PC-3 (cell line): Measurements from ENCODE around the gene BACE2. TPM values are rescaled to one million over a fixed set of nuclear protein-coding genes. Genes with fewer than 3 reads are reported as not detected.

Experiments used
- ATAC-seq: fragments of 200-7000 bp; cut with Tn5 transposase; 2 replicates; pipeline ENCODE4 v1.9.1; 2020; ENCODE audit warnings: mild to moderate bottlenecking, moderate library complexity
- BruUV-seq: library from RNA; stranded (reverse); fragments of 400-500 nt; replicated peaks from 2 replicates; lab custom pipeline; 2021; lab: Mats Ljungman, UMichigan
- CTCF ChIA-PET: fragments of 300-600 bp; sonication (Branson Sonifier 250); formaldehyde crosslinking; loops from one replicate; lab custom pipeline; 2022; ENCODE audit warnings: antibody characterized with exemption; lab: Charles Lee
- POLR2A ChIA-PET: fragments of 300-600 bp; sonication (Branson Sonifier 250); formaldehyde crosslinking; loops from one replicate; lab custom pipeline; 2022; ENCODE audit warnings: antibody characterized with exemption; ENCODE audit not compliant: unreplicated experiment; lab: Charles Lee
- DNase-seq: peaks from one replicate; pipeline ENCODE4 v3.0.0-alpha.2; 2015
- H2AFZ ChIP-seq: fragments of 300-600 bp; sonication (generic); 2 replicates; pipeline ENCODE4 v1.6.0; 2016; ENCODE audit warnings: antibody characterized with exemption, low read length
- H3F3A ChIP-seq: fragments of 300-600 bp; sonication (generic); one replicate; pipeline ENCODE4 v1.6.0; 2017; ENCODE audit warnings: antibody characterized with exemption, low read length, control low read depth, mild to moderate bottlenecking; ENCODE audit not compliant: unreplicated experiment
- H3K27ac ChIP-seq: fragments of 300-600 bp; sonication (generic); 2 replicates; pipeline ENCODE4 v1.5.1; 2016; ENCODE audit warnings: mild to moderate bottlenecking, low read length
- H3K27me3 ChIP-seq: fragments of 300-600 bp; sonication (generic); 2 replicates; pipeline ENCODE4 v1.6.1; 2016; ENCODE audit warnings: low read length, mixed read lengths
- H3K36me3 ChIP-seq: fragments of 300-600 bp; sonication (generic); 2 replicates; pipeline ENCODE4 v1.6.1; 2016; ENCODE audit warnings: low read depth, mixed run types, low read length, mixed read lengths
- H3K4me1 ChIP-seq: fragments of 300-600 bp; sonication (generic); 2 replicates; pipeline ENCODE4 v1.5.1; 2016; ENCODE audit warnings: low read length; ENCODE audit not compliant: insufficient read depth
- H3K4me2 ChIP-seq: fragments of 300-600 bp; sonication (generic); 2 replicates; pipeline ENCODE4 v1.6.0; 2016; ENCODE audit warnings: low read length
- H3K4me3 ChIP-seq: fragments of 300-600 bp; sonication (generic); 2 replicates; pipeline ENCODE4 v1.5.1; 2016; ENCODE audit warnings: mild to moderate bottlenecking, low read length, mixed read lengths
- H3K79me2 ChIP-seq: fragments of 300-600 bp; sonication (generic); 2 replicates; pipeline ENCODE4 v1.6.1; 2017; ENCODE audit warnings: low read length, mixed read lengths
- H3K9ac ChIP-seq: fragments of 300-600 bp; sonication (generic); 2 replicates; pipeline ENCODE4 v1.6.0; 2016; ENCODE audit warnings: mild to moderate bottlenecking, low read length
- H3K9me2 ChIP-seq: fragments of 300-600 bp; sonication (generic); replicated peaks from 2 replicates; pipeline ENCODE4 v1.6.1; 2016; ENCODE audit warnings: mixed run types, low read length, mixed read lengths
- H3K9me3 ChIP-seq: fragments of 300-600 bp; sonication (generic); 2 replicates; pipeline ENCODE4 v1.6.1; 2016; ENCODE audit warnings: low read length, mixed read lengths
- H4K20me1 ChIP-seq: fragments of 300-600 bp; sonication (generic); 2 replicates; pipeline ENCODE4 v1.6.1; 2016; ENCODE audit warnings: low read length, mixed read lengths
- CTCF ChIP-seq: fragments of 300-600 bp; sonication (generic); conservative IDR thresholded peaks from 2 replicates; pipeline ENCODE4 v1.5.1; 2017; ENCODE audit warnings: antibody characterized with exemption, low read depth, mild to moderate bottlenecking, low read length
- EZH2 ChIP-seq: fragments of 300-600 bp; sonication (generic); IDR thresholded peaks from one replicate; pipeline ENCODE4 v1.6.1; 2017; ENCODE audit warnings: antibody characterized with exemption, mild to moderate bottlenecking, low read length; ENCODE audit not compliant: unreplicated experiment
- EZH2phosphoT487 ChIP-seq: fragments of 300-600 bp; sonication (generic); IDR thresholded peaks from 2 replicates; pipeline ENCODE4 v1.6.1; 2018; ENCODE audit warnings: mild to moderate bottlenecking, antibody characterized with exemption, low read length, borderline replicate concordance
- intact Hi-C: fragments of 100-400 bp; cut with micrococcal nuclease; formaldehyde crosslinking; loops from 2 replicates; pipeline ENCODE4 v1.9.0; 2023
- total RNA-seq: library from RNA; depleted of rRNA; stranded (reverse); fragments of >200 nt; gene quantifications from 2 replicates; pipeline ENCODE4 v1.2.3, GENCODE V29; 2014

BACE2 gene
- total RNA-seq, 1 experiment from 2014 or later = 89.2 TPM

DNA sequence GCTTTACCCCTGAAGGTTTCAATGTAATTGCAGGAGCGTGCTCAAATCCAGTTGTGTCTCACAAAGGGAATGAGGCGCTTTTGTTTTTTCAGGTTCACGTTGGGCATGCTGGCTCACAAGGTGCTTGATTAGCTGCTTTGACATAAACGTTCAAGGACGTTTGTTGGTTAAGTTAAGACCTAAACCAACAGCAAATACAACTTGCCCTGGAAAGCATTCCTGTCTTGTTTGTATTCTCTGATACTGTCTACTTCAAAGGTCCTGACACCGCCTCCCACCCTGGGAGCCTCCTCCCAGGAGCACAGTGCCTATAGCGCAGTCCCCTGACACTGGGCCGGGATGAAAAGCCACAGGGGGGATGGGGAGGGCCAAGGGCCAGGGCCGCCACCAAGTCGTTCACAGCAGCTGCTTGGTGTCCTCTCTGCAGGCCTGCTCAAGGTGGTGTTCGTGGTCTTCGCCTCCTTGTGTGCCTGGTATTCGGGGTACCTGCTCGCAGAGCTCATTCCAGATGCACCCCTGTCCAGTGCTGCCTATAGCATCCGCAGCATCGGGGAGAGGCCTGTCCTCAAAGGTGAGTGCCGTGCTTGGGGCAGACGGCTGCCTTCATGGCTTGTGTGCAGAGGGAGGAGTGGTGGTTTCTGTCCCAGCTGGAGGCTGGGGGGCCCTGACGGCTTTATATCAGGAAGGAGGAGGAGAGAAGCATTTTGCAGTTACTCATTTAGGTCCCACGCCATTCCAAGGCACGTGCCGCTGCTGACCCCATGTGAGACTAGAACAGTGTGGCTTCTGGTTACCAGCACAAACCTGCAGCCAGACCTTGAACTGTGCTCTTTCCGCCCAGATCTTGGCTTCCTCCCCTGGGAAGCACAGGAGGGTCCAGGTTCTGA is 154.8 kb downstream of the BACE2 start:
- intact Hi-C loops = no loop called here
- DNase-seq (no peak), ATAC-seq (no peak)
- Histone ChIP-seq H3K4me3 (no peak overlapping the region), H2AFZ (no peak overlapping the region), H3K27me3 (peaks cover 7% of the 10 kb centered on the region), H3K9me3 (no peaks in the 10 kb centered on the region), H3K36me3 (no peaks in the 10 kb centered on the region), H3F3A (no peaks in the 10 kb centered on the region), H3K9me2 (no peaks in the 10 kb centered on the region), H4K20me1 (no peaks in the 10 kb centered on the region), H3K27ac (no peak overlapping the region), H3K4me1 (no peaks in the 10 kb centered on the region), H3K4me2 (no peak overlapping the region), H3K9ac (no peak overlapping the region), H3K79me2 (no peaks in the 10 kb centered on the region)
- TF ChIP-seq EZH2phosphoT487 = no peak
- no peak for TF ChIP-seq EZH2
- no peak for TF ChIP-seq CTCF
- BruUV-seq = no TSS peak
- ChIA-PET POLR2A (no interaction called here), CTCF (no interaction called here)

- Histone ChIP-seq H3K27ac (no peak overlapping the region), H3K4me3 (no peak overlapping the region), H2AFZ (no peak overlapping the region), H3K79me2 (no peaks in the 10 kb centered on the region), H3K4me1 (no peaks in the 10 kb centered on the region), H3K9me2 (no peaks in the 10 kb centered on the region), H3K9me3 (no peaks in the 10 kb centered on the region), H3K9ac (no peak overlapping the region), H3K36me3 (no peaks in the 10 kb centered on the region), H4K20me1 (no peaks in the 10 kb centered on the region), H3K4me2 (no peak overlapping the region), H3K27me3 (no peaks in the 10 kb centered on the region), H3F3A (no peaks in the 10 kb centered on the region)
- POLR2A ChIA-PET = no interaction called here
- TF ChIP-seq EZH2phosphoT487 (no peak), EZH2 (no peak), CTCF (no peak)
- intact Hi-C loops = no loop called here
- DNase-seq (no peak), ATAC-seq (no peak)
- CTCF ChIA-PET = no interaction called here
- BruUV-seq = no TSS peak
Observed at GRCh38 chr21:41325138-41325912, 157.4 kb downstream of the BACE2 start.
